ENCODE results near the gene VKORC1. TPM values are rescaled to one million over a fixed set of nuclear protein-coding genes. Genes with fewer than 3 reads are reported as not detected.

The VKORC1 gene
- total RNA-seq, 1 experiment from 2014 or later, result 105 TPM

DNA sequence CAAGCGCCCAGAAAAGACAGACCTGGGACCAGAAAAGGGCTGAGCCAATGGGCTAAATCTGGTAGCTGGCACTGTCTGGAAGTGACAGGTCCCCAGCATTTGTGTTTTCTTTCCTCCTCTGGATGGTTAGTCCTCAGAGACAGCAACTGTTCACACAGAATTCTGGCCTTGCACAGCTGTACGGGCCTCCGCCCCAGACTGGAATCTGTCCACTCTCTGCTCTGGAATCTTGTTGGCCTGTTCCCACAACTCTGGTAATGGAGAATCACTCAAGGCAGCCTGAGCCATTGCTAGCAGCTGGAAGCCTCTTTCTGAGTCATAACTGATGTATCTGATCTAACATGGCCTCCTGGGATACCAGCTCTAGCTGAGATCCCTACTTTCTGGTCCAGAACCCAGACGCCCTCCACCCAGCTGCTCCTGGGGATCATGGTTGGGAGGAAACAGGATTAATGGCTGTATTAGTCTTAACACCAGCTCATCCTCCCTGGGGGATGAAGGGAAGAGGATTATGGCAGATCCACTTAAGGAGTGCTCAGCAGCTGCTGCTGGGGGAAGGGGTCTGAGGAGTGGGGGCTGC lies 29.6 kb downstream of the VKORC1 start:
- H4K20me1 ChIP-seq (ENCODE audit: low read length), result no peaks in the 10 kb centered on the region
- no peaks in the 10 kb centered on the region for H3K27me3 ChIP-seq (ENCODE audit: low read length)
- peak; percentile 24 for DNase-seq
- POLR2A ChIA-PET (ENCODE audit: unreplicated experiment), result no interaction called here
- H3K4me3 ChIP-seq (ENCODE audit: low read length), result no peak overlapping the region
- no peak overlapping the region for H3K4me2 ChIP-seq (ENCODE audit: low read length)
- intact Hi-C loops (cut with micrococcal nuclease), result no loop called here
- H3K27ac ChIP-seq (ENCODE audit: low read length), result no peak overlapping the region
- no peak overlapping the region for H3K9ac ChIP-seq (ENCODE audit: low read length)
- H3K79me2 ChIP-seq (ENCODE audit: low read length), result peaks cover 44% of the 10 kb centered on the region
- peak; percentile 67 for ATAC-seq
- no peak overlapping the region for H2AFZ ChIP-seq (ENCODE audit: low read length)
- no peaks in the 10 kb centered on the region for H3K4me1 ChIP-seq (ENCODE audit: insufficient read depth, low read length)
- peaks cover 4% of the 10 kb centered on the region; the same call in 1 of the 2 replicates for H3K36me3 ChIP-seq (ENCODE audit: low read depth, low read length)
- H3K9me3 ChIP-seq (ENCODE audit: low read length), result no peaks in the 10 kb centered on the region
- CTCF ChIA-PET, result interaction anchor here (0.7 kb wide), 1 partner anchor 43 kb away, joined by 3 read pairs; no protein-coding TSS in a partner anchor
- no peaks in the 10 kb centered on the region for H3F3A ChIP-seq (ENCODE audit: low read length, unreplicated experiment)
- BruUV-seq (replicated peaks), result no TSS peak
- TF ChIP-seq EZH2 (IDR thresholded peaks at IDR 0.05; ENCODE audit: low read length, unreplicated experiment), result no peak
- no peak for TF ChIP-seq EZH2phosphoT487 (IDR thresholded peaks at IDR 0.05; ENCODE audit: borderline replicate concordance, low read length)
- TF ChIP-seq, protein P1, sequence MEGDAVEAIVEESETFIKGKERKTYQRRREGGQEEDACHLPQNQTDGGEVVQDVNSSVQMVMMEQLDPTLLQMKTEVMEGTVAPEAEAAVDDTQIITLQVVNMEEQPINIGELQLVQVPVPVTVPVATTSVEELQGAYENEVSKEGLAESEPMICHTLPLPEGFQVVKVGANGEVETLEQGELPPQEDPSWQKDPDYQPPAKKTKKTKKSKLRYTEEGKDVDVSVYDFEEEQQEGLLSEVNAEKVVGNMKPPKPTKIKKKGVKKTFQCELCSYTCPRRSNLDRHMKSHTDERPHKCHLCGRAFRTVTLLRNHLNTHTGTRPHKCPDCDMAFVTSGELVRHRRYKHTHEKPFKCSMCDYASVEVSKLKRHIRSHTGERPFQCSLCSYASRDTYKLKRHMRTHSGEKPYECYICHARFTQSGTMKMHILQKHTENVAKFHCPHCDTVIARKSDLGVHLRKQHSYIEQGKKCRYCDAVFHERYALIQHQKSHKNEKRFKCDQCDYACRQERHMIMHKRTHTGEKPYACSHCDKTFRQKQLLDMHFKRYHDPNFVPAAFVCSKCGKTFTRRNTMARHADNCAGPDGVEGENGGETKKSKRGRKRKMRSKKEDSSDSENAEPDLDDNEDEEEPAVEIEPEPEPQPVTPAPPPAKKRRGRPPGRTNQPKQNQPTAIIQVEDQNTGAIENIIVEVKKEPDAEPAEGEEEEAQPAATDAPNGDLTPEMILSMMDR (conservative IDR thresholded peaks at IDR 0.05; ENCODE audit: low read depth, low read length), result no peak
- H3K9me2 ChIP-seq (replicated peaks; ENCODE audit: low read length), result no peaks in the 10 kb centered on the region

DNA sequence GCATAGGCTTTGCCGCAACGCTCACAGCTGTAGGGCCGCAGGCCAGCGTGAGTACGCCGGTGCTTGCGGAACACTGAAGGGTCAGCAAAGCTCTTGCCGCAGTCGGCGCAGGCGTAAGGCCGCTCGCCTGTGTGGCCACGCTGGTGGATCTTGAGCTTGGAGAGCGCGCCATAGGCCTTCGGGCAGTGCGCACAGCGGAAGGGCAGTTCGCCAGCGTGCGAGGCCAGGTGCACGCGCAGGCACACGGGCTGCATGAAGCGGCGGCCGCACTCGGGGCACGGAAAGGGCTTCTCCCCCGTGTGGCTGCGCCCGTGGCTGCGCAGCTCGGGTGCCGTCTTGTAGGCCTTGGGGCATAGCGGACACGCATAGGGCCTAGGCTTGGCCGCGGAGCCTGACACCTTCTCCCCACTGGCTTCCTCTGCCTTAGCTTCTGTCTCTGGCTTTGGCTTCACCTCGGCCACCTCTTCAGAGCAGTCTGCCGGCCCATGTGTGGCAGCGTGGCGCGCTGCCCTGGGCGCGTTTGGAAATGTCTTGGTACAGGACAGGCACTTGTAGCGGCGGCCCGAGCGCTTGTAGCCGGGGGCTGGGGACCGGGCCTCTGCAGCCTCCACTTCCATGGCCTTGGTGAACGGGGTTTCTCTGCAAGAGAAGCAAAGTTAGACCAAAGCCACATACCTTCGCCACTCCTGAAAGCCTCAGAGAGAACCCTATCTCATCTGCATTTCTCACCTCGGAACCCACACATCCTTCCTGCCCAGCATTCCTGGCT lies 30.6 kb downstream of the VKORC1 start:
- no peaks in the 10 kb centered on the region for H3K4me1 ChIP-seq (ENCODE audit: insufficient read depth, low read length)
- H3K4me2 ChIP-seq (ENCODE audit: low read length), result no peak overlapping the region
- H3K36me3 ChIP-seq (ENCODE audit: low read depth, low read length), result peaks cover 4% of the 10 kb centered on the region
- H3K4me3 ChIP-seq (ENCODE audit: low read length), result no peak overlapping the region
- no peak overlapping the region for H3K9ac ChIP-seq (ENCODE audit: low read length)
- BruUV-seq (replicated peaks), result no TSS peak
- no peak for DNase-seq
- H3K27ac ChIP-seq (ENCODE audit: low read length), result no peak overlapping the region
- H2AFZ ChIP-seq (ENCODE audit: low read length), result no peak overlapping the region
- TF ChIP-seq EZH2 (IDR thresholded peaks at IDR 0.05; ENCODE audit: low read length, unreplicated experiment) (no peak), EZH2phosphoT487 (IDR thresholded peaks at IDR 0.05; ENCODE audit: borderline replicate concordance, low read length) (no peak)
- TF ChIP-seq, protein P1 (conservative IDR thresholded peaks at IDR 0.05; ENCODE audit: low read depth, low read length), result no peak
- H3K79me2 ChIP-seq (ENCODE audit: low read length), result peaks cover 38% of the 10 kb centered on the region
- H3K9me2 ChIP-seq (replicated peaks; ENCODE audit: low read length), result no peaks in the 10 kb centered on the region
- CTCF ChIA-PET, result no interaction called here
- intact Hi-C loops (cut with micrococcal nuclease), result no loop called here
- ATAC-seq, result no peak
- H3K27me3 ChIP-seq (ENCODE audit: low read length), result no peaks in the 10 kb centered on the region
- no peaks in the 10 kb centered on the region for H3F3A ChIP-seq (ENCODE audit: low read length, unreplicated experiment)
- POLR2A ChIA-PET (ENCODE audit: unreplicated experiment), result no interaction called here
- H4K20me1 ChIP-seq (ENCODE audit: low read length), result no peaks in the 10 kb centered on the region
- H3K9me3 ChIP-seq (ENCODE audit: low read length), result no peaks in the 10 kb centered on the region

DNA sequence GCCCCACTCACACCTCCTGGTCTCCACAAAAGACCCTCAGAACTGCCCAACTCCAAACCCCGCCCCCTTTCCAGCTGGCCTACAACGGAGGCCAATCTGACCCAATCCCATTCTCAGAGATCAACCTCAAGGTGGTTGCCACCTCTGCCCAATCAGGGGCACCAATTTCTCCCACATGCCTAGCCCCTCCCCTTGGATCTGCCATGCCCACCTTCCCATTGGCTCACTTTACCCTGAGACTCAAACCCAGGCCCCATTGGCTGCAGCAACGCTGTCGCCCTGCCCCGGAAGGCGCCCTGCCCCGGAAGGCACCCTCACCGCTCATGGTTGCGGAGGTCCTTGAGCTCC lies 31.1 kb downstream of the VKORC1 start:
- TF ChIP-seq, protein P1 (conservative IDR thresholded peaks at IDR 0.05; ENCODE audit: low read depth, low read length), result no peak
- no peak overlapping the region for H3K4me3 ChIP-seq (ENCODE audit: low read length)
- H3K4me1 ChIP-seq (ENCODE audit: insufficient read depth, low read length), result no peaks in the 10 kb centered on the region
- DNase-seq, result no peak
- no TSS peak for BruUV-seq (replicated peaks)
- ChIA-PET CTCF (no interaction called here), POLR2A (ENCODE audit: unreplicated experiment) (no interaction called here)
- H3K9ac ChIP-seq (ENCODE audit: low read length), result no peak overlapping the region
- no peaks in the 10 kb centered on the region for H4K20me1 ChIP-seq (ENCODE audit: low read length)
- H3K27ac ChIP-seq (ENCODE audit: low read length), result no peak overlapping the region
- no peaks in the 10 kb centered on the region for H3K9me3 ChIP-seq (ENCODE audit: low read length)
- H2AFZ ChIP-seq (ENCODE audit: low read length), result no peak overlapping the region
- intact Hi-C loops (cut with micrococcal nuclease), result no loop called here
- H3K4me2 ChIP-seq (ENCODE audit: low read length), result no peak overlapping the region
- H3K36me3 ChIP-seq (ENCODE audit: low read depth, low read length), result peaks cover 4% of the 10 kb centered on the region
- no peaks in the 10 kb centered on the region for H3K27me3 ChIP-seq (ENCODE audit: low read length)
- no peaks in the 10 kb centered on the region for H3K9me2 ChIP-seq (replicated peaks; ENCODE audit: low read length)
- ATAC-seq, result no peak
- no peaks in the 10 kb centered on the region for H3F3A ChIP-seq (ENCODE audit: low read length, unreplicated experiment)
- H3K79me2 ChIP-seq (ENCODE audit: low read length), result peaks cover 32% of the 10 kb centered on the region

Measured in PC-3 (cell line).